ENCODE data around the gene CAMK1G. TPM values are rescaled to one million over a fixed set of nuclear protein-coding genes. Genes with fewer than 3 reads are reported as not detected.

The CAMK1G gene
- polyA plus RNA-seq, 10 donors, result 0.10 to 0.47 (median 0.19) TPM; not detected in 5

DNA sequence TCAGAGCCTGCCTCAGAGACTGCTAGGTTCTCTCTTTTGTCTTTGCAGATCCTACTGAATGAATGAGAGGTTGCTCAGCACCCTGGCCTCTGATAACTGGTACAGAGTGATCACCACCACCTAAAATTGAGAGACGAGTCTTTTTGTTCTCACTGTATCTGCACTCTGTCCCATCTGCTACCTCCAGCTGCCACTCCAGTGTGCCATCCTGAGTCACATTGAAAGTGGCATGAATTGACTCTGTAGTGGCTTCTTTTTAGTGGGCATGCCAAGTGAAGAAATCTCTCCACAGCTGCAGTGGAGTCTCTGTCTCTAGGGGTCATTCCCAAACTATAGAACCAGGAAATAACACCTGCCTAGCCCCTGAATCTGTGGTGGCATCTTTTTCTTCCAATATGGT, 14.7 kb downstream of the CAMK1G start:
- no peak for DNase-seq

DNA sequence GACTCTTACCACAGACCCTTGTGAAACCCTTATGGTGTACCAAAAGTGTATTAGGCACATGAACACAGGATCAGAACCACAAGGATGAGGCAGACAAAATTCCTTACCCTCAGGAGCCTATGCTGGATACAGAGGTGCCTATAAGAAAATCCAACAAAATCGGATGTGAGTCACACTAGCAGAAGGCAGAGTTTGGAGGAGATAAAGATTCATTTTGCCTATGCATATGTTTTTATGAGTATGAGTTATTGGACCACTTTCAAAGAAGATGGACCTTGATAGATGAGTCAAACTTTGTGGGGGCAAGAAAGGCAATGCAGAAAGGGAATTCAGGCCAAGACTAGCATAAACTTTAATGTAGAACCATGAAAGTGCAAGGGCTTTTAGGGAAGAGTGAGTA, 17.0 kb downstream of the CAMK1G start:
- no peak for DNase-seq

DNA sequence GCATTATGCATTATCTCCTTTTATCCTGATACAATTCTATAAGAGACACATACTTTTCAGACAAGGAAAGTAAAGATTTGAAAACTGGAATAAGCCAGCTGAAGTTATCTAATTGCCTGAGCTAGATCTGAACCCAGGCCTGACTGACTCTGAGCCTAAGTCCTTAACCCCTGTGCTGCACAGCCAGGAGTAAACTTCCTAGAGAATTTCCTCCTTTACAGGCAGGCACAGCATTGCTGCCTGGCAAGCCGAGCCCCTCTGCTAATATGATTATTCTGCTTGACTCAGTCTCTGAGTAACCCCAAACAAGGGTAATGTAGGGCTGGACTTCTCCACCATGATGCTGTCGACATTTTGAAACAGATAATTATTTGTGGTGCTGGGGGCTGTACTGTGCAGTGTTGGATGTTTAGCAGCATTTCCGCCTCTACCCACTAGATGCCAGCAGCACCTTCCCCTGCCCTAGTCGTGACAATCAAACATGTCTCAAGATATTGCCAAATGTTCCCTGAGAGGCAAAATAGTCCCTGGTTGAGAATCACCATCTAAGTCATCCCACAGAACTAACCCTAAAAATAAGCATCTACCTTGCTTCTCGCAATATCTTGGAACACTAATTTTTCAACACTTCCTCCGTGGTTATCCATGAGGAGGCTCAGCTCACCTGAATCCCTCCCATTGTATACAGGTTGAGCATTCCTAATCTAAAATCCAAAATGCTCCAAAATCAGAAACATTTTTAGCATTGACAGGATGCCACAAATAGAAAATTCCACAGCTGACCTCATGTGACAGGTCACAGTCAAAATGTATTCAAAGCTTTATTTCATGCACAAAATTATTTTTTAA, 18.5 kb downstream of the CAMK1G start:
- DNase-seq, result no peak

DNA sequence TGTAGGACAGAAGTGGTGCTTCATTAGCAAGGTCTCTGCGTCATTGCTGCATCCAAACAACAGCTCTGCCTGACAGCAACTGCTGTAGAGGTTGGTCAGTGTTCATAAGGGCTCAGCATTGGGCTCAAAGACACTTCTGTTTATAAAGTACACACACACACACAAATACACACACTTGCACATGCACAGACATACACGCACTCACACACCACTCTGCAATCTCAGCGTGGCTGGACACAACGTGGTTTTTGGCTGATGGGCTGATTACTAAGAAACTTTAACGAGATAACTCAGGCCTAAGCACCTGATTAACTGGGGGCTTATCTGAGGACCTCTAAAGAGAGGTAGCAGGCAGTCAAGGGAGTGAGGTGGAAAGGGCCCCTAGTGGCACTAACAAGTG, 20.4 kb downstream of the CAMK1G start:
- DNase-seq, result no peak

DNA sequence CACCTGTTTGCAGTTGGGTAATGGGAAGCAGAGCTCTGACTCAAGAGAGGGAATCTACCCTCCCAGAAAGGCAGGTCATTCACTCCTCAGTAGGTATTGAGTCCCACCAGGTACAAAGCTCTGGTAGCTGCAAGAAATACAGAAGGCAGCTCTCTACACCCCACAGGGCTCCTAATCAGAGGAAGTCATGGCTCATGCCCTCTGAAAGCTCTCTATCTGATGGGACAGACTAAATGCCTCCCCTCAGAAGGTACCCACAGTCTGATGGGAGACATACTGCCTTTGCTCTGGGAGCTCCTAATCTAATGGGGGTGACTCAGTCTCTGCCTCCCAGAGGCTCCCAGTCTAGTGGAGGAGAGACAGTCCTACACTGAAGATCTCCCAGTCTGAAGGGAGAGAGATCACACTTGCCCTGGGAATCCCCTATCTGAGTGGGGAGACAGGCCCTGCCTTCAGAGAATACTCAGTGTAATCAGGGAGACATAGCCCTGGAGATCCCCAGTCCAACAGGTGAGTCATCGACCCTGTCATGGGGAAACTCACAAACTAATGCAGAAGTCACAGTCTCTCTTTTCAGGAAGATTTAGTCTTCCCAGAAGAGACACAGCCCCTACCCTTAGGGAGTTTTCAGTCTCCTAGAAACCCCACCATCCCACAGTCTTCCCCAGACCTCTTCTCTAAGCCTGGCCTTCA, 23.7 kb downstream of the CAMK1G start:
- no peak for DNase-seq

DNA sequence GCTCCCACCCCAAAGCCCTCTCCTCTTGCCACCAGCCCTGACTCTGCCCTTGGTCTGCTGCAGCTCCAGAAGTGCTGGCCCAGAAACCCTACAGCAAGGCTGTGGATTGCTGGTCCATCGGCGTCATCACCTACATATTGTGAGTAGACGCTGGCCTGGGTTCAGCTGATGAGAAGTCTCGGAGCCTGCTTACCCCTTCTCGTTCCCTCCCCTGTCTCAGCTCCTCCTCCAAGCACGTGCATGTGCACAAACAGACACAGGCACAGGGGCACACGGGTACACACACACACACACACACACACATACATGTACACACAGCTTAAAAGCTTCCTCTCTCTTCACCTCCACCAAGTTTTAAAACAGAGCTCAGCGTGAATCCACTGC, 24.3 kb downstream of the CAMK1G start:
- DNase-seq, result no peak

DNA sequence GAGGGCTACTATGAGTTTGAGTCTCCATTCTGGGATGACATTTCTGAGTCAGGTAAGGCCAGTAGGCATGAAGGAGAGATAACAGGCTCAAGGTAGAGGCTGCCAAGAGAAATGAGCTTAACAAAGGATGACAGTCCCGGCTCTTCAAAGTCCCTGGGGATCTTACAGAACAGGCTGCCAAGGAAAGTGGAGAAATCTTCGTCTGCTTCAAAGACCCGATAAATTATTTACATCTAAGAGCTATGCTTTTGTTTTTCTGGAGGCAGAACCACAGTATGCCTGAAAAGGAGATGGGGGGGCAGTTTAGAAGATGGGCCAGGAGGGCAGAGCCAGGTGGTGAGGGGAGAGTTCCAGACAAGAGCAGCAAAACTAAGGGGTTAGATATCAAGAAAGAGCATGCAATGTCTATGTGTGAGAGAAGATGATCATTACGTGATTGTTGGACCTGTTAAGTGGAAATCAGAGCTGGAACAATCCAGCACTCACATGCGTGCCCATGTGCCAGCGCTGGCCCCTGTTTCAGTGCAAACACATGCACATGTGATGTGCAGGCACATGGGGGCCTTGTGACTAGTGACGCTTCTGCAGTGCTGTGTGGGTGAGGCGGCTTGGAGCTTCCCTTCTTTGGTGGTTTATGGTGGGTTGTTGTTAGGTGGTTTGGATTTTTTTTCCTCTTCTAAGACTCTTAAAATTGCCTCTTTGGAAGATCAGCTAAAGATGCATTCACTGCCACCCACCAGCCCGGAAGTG, 25.7 kb downstream of the CAMK1G start:
- no peak for DNase-seq

DNA sequence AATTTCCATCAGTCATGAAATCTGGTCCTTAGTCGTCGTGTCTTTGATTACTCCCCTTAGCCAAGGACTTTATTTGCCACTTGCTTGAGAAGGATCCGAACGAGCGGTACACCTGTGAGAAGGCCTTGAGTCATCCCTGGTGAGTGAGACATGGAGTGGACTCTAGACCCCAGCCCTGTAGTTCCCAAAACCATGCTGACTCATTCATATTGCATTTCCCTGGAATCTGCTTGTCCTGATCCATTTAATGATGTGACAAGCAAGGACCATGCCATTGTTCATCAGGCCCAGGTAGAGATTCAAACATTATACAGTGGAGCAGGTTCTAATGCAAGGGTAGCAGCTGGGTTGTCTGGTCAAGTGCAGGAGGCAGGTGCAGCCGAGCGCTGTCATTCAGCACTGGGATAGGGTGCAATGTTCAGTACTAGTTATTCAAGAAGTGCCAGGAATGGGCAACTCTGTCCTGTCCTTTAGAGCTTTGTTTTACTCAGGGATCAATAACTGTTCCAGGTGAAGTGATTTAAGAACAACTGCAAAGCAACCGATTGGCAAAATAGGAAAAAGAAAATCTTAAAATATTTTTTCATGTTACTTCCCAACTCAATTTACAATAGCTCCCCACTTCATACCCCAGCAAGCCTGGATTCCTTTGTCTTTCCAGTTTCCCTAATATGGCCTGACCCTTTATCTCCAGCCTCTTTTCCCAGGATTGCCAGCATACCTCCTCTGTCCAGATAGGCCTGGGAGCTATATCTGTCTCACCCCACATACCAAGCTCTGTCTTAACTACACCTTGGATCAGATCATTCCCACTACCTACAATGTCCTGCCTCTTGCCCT, 26.5 kb downstream of the CAMK1G start:
- no peak for DNase-seq

DNA sequence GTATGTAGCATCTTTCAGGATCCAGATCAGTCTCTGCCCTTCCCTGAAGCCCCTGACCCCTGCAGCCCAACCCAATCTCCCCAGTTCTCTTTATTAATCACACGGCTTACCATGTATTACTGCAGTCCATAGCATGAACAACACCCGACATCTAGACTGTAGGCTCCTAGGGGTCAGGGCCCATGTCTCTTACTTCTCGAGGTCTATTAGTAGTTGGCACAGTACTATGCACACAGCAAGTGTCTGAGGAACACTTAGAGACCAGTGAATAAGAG, 27.1 kb downstream of the CAMK1G start:
- DNase-seq, result no peak

DNA sequence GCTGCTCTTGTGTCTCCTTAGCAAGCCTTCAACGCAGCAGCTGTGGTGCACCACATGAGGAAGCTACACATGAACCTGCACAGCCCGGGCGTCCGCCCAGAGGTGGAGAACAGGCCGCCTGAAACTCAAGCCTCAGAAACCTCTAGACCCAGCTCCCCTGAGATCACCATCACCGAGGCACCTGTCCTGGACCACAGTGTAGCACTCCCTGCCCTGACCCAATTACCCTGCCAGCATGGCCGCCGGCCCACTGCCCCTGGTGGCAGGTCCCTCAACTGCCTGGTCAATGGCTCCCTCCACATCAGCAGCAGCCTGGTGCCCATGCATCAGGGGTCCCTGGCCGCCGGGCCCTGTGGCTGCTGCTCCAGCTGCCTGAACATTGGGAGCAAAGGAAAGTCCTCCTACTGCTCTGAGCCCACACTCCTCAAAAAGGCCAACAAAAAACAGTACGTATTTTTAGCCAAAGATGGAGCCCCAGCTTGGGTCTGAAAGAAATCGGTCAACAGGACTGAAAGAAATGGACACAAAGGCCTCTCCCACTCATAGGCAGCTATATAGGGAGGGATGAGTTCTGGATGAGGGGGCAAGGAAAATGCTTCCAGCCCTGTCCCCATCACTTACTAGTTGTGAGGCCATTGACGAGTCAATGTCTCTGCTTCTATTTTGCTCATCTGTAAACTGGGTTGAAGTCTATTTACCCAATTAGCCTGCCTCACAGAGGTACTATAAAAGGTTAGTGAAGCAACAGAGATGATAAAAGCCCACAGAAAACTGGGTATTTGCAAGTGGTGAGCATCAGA, 28.5 kb downstream of the CAMK1G start:
- DNase-seq, result no peak

DNA sequence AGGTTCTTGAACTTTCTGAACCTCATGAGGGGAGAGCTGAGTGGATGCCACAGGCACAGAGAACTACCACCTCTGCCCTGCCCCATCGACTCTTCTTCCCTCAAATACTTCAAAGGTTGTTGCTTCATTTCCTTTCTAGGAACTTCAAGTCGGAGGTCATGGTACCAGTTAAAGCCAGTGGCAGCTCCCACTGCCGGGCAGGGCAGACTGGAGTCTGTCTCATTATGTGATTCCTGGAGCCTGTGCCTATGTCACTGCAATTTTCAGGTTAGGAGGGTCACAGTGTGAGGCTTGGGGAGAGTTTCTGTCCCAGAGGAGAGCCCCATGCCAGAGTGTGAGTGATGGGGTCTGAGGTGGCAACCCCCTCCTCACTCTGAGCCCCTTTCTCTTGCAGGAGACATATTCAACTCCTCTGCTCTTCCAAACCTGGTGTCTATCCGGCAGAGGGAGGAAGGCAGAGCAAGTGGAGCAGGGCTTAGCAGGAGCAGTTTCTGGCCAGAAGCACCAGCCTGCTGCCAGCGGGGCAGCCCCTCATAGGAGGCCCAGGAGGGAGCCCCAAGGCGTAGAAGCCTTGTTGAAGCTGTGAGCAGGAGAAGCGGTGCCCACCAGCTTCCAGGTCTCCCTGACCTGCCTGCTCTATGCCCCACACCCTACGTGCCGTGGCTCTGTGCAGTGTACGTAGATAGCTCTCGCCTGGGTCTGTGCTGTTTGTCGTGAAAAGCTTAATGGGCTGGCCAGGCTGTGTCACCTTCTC, 29.3 kb downstream of the CAMK1G start:
- no peak for DNase-seq

DNA sequence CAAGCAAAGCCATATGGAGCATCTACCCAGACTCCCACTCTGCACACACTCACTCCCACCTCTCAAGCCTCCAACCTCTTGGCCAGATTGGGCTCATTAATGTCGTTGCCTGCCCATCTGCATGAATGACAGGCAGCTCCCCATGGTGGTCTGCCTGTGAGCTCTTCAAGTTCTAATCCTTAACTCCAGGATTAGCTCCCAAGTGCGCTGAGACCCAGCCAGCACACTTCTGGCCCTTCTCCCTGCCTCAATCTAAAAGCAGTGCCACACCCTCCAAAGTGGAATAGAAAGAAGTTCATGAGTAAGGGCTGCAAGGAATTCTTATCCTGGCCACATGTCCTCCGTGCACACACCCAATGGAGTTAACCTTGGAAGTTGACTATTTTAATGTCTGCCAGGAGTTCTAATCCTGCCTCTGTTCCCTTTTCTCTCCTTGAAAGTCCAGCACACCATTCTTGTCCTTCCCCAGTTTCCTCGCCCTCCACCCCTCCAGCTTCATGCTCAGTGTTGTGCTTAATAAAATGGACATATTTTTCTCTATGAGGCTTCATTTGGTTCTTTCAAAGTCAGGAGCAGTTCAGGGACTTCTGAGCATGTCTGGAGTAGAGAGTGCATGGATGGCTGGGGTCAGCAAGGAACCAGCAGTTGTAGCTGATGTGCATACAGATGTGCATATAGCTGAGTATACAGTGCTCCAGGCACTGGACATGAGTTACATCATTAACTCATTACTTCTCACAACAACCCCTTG, 30.1 kb downstream of the CAMK1G start:
- DNase-seq, result no peak

DNA sequence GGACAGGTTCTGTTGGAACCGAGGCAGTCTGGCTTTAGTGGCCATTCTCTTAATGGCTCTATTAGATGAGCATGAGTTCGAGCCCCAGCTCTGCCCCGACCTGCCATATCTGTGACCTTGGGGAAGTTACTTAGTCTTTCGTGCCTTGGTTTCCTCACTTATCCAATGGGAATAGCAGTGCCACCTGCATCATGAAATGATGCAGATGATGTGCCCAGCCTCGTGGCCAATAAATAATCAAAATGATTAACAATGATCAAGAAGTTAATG, 30.6 kb downstream of the CAMK1G start:
- no peak for DNase-seq

DNA sequence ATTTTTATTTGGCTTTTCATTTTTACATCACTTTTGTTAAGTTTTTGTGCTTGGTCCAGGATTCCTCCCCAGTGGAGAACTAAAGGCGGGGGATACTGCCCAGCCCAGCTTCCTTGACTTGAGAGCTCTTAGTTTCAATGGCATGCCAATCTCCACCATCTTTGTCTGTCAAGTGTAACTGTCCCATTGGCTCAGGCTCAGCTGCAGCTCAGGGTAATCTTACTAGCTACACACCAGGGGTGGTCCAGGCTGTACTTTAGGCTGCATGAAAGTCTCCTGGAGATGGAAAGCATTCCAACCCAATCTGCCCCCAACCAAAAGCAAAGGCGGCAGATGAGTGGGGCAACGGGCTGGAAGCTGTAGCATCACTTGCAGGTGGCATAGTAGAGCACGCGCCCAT, 31.4 kb downstream of the CAMK1G start:
- DNase-seq, result no peak

DNA sequence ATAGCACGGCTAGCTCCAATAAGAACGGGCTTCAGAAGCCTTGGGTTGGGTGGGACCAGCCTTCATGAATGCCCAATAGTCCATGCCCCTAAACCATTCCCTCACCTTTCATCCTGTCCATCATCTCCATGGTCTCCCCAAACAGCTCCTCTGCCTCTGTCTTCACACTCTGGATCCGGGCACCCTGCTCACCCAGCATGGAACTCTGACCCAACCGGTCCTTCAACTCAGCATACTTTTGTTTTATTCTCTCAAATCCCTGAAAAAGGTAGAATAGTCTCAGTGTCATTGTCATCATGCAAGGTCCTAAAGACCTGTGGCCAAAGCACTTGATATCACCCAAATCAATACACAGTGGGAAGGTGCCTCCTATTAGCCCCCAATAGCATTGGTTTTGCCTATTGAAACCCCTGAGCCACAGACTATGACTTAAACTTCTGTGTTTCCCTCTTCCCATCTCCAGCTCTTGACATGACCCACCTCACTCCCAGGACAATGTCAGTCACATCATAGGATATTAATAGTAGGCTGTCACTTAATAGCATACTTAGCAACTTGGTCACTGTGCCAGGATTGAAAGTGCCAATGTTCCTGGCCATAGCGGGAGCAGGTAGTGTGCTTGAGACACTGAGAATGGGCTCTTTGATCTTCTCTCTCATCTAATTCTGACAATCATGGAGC, 33.0 kb downstream of the CAMK1G start:
- DNase-seq, result no peak

DNA sequence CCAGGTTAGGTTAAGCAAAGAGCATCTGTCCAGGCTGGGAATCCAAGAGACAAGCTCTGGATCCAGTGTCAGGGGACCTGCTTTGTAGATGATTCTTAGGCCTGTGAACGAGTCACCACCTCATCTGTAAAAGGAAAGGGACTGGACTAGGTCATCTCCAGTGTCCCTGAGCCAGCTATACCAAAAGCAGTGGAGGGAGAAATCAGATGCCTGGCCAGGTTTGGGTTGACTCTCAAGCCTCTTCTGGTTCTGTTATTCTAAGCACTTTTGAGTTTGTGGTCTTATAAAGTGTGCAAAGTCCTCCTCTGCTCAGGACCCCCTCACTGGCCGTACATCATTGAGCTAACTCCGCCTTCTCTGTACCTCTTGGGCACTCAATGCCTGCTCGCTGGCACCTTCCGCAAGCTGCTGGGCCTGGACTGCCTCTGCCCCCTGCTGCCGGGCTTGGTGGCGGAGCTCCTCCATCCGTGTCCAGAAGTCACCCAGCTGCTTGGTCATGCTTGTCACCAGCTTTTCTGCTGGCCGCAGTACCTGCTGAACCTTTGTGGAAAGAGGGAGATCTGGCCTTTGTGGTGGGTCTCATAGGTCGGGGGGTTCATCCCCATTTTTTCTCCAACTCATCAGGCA, 33.6 kb downstream of the CAMK1G start:
- no peak for DNase-seq

DNA sequence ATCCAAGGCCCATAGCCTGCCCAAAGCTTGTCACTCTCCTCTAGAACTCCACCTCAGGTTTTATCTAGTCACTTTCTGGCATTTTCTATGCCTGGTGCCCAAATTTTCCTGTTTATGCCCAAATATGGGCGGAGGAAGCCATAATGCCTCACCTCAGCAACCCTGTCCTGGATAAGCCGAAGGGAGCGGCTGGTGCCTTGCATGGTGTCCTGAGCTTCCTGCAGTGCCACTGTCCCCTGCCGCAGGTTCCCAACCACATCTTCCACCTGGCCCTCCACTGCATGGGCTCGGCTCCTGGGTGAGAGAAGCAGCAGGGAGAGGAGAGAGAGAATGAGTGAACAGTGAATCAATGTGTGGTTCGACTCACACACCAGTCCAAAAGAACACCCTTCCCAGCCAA, 34.2 kb downstream of the CAMK1G start:
- DNase-seq, result no peak

DNA sequence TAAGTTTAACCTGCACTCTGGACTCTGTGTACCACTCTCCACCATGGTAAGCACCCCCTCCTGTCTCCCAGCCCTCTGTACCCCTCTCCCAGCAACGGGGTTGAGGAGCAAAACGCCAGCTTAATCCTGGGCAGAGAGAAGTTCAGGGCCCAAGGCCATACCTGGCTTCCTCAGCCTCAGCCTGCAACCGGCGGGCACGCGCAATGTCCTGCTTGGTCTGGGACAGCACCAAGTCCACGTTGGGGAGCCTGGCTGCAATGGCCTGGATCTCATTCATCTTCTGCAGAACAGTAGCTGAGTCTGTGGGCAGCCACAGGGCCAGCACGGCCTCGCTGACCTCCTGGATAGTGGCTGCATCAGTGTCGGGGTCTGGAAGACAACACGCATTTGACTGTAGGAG, 34.8 kb downstream of the CAMK1G start:
- no peak for DNase-seq

Data from muscle of back (tissue), 11 donors.